BLaER1 (cell line): ENCODE results near the gene TBX15.
"Not testable (repeated sequence)": the region's sequence is repeated elsewhere in the genome, so short reads cannot be mapped to it uniquely, and the experiment has no call there.

Source experiments
- H3K27ac ChIP-seq: shearing (Covaris generic); formaldehyde crosslinking; 2 replicates; pipeline ENCODE4 v1.8.1; 2022
- H3K27me3 ChIP-seq: shearing (Covaris generic); formaldehyde crosslinking; 2 replicates; pipeline ENCODE4 v1.8.1; 2022
- H3K36me3 ChIP-seq: shearing (Covaris generic); formaldehyde crosslinking; 2 replicates; pipeline ENCODE4 v1.8.1; 2022
- H3K4me1 ChIP-seq: shearing (Covaris generic); formaldehyde crosslinking; 2 replicates; pipeline ENCODE4 v1.8.1; 2022
- H3K4me2 ChIP-seq: shearing (Covaris generic); formaldehyde crosslinking; 2 replicates; pipeline ENCODE4 v1.8.1; 2022
- H3K4me3 ChIP-seq: shearing (Covaris generic); formaldehyde crosslinking; 2 replicates; pipeline ENCODE4 v1.8.1; 2022
- H3K9ac ChIP-seq: shearing (Covaris generic); formaldehyde crosslinking; 2 replicates; pipeline ENCODE4 v1.8.1; 2022
- H3K9me3 ChIP-seq: shearing (Covaris generic); formaldehyde crosslinking; 2 replicates; pipeline ENCODE4 v1.8.1; 2022
- H4K20me1 ChIP-seq: shearing (Covaris generic); formaldehyde crosslinking; 2 replicates; pipeline ENCODE4 v1.8.1; 2022
- Cebpa-rat ChIP-seq: shearing (Covaris generic); IDR thresholded peaks from 2 replicates; pipeline ENCODE4 v1.8.1; 2022

TBX15 gene

GRCh38 chr1:118928739-118929554, 59.2 kb downstream of the TBX15 start:
- H3K36me3 ChIP-seq, result no peaks in the 10 kb centered on the region
- no peaks in the 10 kb centered on the region for H4K20me1 ChIP-seq
- TF ChIP-seq Cebpa-rat, result no peak
- H3K4me3 ChIP-seq, result no peak overlapping the region
- H3K9me3 ChIP-seq, result no peaks in the 10 kb centered on the region
- no peak overlapping the region for H3K9ac ChIP-seq
- H3K27ac ChIP-seq, result no peak overlapping the region
- H3K4me1 ChIP-seq, result no peaks in the 10 kb centered on the region
- no peak overlapping the region for H3K4me2 ChIP-seq
- H3K27me3 ChIP-seq, result no peaks in the 10 kb centered on the region

GRCh38 chr1:118927427-118928187, 60.5 kb downstream of the TBX15 start:
- Histone ChIP-seq H3K4me3 (no peak overlapping the region), H3K4me1 (no peaks in the 10 kb centered on the region), H3K9ac (no peak overlapping the region), H4K20me1 (no peaks in the 10 kb centered on the region), H3K36me3 (no peaks in the 10 kb centered on the region), H3K4me2 (no peak overlapping the region), H3K27ac (no peak overlapping the region), H3K27me3 (no peaks in the 10 kb centered on the region), H3K9me3 (no peaks in the 10 kb centered on the region)
- TF ChIP-seq Cebpa-rat, result no peak

DNA sequence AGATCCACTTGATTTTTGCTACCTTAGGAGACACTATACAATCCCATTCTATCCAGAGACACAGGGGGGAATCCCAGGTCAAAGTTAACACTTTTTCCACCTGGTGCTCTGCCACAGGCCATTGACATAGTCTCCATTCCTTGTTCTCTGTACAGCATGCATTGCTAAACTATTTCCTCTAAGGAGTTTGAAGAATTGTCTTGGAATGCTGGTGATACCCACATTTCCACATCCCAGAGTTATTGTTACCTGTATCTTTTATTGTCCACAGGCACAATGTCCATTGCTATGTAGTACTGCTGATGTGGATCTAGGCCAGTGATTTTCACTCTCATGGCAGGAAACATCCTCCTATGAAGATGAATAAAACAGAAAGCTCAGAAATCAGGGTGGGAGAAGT, 61.9 kb downstream of the TBX15 start:
- Histone ChIP-seq H3K27me3 (no peaks in the 10 kb centered on the region), H3K4me3 (no peak overlapping the region), H3K9me3 (no peaks in the 10 kb centered on the region), H3K9ac (no peak overlapping the region), H3K4me2 (no peak overlapping the region), H3K4me1 (no peaks in the 10 kb centered on the region), H4K20me1 (no peaks in the 10 kb centered on the region), H3K27ac (no peak overlapping the region), H3K36me3 (no peaks in the 10 kb centered on the region)
- no peak for TF ChIP-seq Cebpa-rat

DNA sequence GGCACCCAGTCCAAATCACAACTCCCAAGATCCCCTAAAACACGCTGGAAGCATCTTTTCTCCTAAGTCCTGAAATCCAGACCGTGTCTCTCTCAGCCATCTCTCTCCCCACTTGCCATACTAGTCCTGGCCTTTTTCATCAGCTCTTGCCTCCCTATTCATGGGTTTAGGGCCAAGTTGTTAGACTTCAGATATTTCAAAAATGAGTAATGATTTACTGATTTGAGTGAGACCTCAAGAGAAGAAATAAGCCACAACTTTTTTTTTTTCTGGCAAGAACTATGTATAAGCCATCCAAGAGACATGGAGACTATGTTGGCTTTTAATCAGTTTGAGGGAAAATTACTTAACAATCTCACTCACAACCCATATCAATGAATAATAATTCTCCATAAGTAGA, 62.5 kb downstream of the TBX15 start:
- H3K27ac ChIP-seq, result no peak overlapping the region
- H3K4me1 ChIP-seq, result no peaks in the 10 kb centered on the region
- H4K20me1 ChIP-seq, result no peaks in the 10 kb centered on the region
- H3K4me2 ChIP-seq, result no peak overlapping the region
- no peak overlapping the region for H3K4me3 ChIP-seq
- H3K9ac ChIP-seq, result no peak overlapping the region
- no peaks in the 10 kb centered on the region for H3K27me3 ChIP-seq
- no peaks in the 10 kb centered on the region for H3K9me3 ChIP-seq
- no peaks in the 10 kb centered on the region for H3K36me3 ChIP-seq
- TF ChIP-seq Cebpa-rat, result no peak

DNA sequence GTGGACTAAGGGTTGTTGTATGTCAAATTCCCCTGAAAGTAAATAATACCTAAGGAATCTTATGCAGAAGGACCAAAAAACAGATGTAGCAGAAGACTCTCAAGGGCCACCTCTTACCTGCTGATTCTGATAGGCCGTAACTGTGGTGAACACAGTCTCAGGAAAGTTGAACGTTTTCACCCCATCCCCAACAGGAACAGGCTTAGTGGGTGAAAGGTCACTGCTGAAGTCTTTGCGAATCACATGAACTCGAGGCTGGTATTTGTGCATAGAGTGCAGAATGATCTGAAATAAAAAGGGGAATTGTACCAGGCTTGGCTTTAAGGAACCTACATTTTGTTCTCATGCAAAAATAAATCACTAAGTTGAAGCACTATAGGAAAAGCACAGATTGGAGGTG, 64.8 kb downstream of the TBX15 start:
- no peak overlapping the region for H3K4me2 ChIP-seq
- no peak overlapping the region for H3K9ac ChIP-seq
- H3K27ac ChIP-seq, result no peak overlapping the region
- no peaks in the 10 kb centered on the region for H3K9me3 ChIP-seq
- H3K27me3 ChIP-seq, result no peaks in the 10 kb centered on the region
- H4K20me1 ChIP-seq, result no peaks in the 10 kb centered on the region
- H3K4me3 ChIP-seq, result no peak overlapping the region
- no peaks in the 10 kb centered on the region for H3K4me1 ChIP-seq
- no peak for TF ChIP-seq Cebpa-rat
- H3K36me3 ChIP-seq, result no peaks in the 10 kb centered on the region

- H3K4me1 ChIP-seq, result no peaks in the 10 kb centered on the region
- no peak overlapping the region for H3K9ac ChIP-seq
- H3K27me3 ChIP-seq, result no peaks in the 10 kb centered on the region
- no peaks in the 10 kb centered on the region for H3K36me3 ChIP-seq
- no peaks in the 10 kb centered on the region for H4K20me1 ChIP-seq
- H3K4me2 ChIP-seq, result no peak overlapping the region
- no peak for TF ChIP-seq Cebpa-rat
- no peak overlapping the region for H3K4me3 ChIP-seq
- H3K9me3 ChIP-seq, result no peaks in the 10 kb centered on the region
- H3K27ac ChIP-seq, result no peak overlapping the region
Measured at GRCh38 chr1:118921994-118922393, 66.1 kb downstream of the TBX15 start.

- Histone ChIP-seq H3K27ac (no peak overlapping the region), H3K36me3 (no peaks in the 10 kb centered on the region)
Measured at GRCh38 chr1:118920124-118920717, 67.9 kb downstream of the TBX15 start.

DNA sequence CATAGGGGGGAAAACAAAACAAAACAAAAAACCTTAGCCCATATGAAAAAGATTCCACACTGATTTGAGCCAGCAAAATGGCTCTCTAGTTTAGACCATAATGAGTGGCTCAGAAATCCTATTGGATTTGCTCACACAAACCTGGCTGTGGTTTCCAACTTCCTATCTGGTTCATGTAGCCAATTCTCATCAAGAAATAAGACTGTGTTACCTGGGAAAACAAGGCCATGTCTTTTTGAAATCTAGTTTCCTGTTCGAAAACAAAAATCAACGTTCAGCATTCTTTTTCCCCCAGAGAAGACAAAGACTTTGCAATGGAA, 69.2 kb downstream of the TBX15 start:
- Histone ChIP-seq H3K9ac (no peak overlapping the region), H3K27me3 (no peaks in the 10 kb centered on the region), H3K9me3 (no peaks in the 10 kb centered on the region), H3K36me3 (no peaks in the 10 kb centered on the region), H3K27ac (no peak overlapping the region), H3K4me2 (no peak overlapping the region), H4K20me1 (no peaks in the 10 kb centered on the region), H3K4me1 (no peaks in the 10 kb centered on the region), H3K4me3 (no peak overlapping the region)
- no peak for TF ChIP-seq Cebpa-rat

More at GRCh38 chr1:118920124-118920717, 67.9 kb downstream of the TBX15 start:
- no peaks in the 10 kb centered on the region for H3K9me3 ChIP-seq
- H4K20me1 ChIP-seq, result no peaks in the 10 kb centered on the region
- TF ChIP-seq Cebpa-rat, result no peak
- no peak overlapping the region for H3K9ac ChIP-seq
- H3K4me1 ChIP-seq, result no peaks in the 10 kb centered on the region
- H3K4me3 ChIP-seq, result no peak overlapping the region
- no peak overlapping the region for H3K4me2 ChIP-seq
- H3K27me3 ChIP-seq, result no peaks in the 10 kb centered on the region

GRCh38 chr1:118918230-118918939, 69.8 kb downstream of the TBX15 start:
- Histone ChIP-seq H3K4me2 (no peak overlapping the region), H3K27ac (no peak overlapping the region), H4K20me1 (no peaks in the 10 kb centered on the region), H3K27me3 (no peaks in the 10 kb centered on the region), H3K4me1 (no peaks in the 10 kb centered on the region), H3K36me3 (no peaks in the 10 kb centered on the region), H3K9me3 (no peaks in the 10 kb centered on the region), H3K9ac (no peak overlapping the region), H3K4me3 (no peak overlapping the region)
- TF ChIP-seq Cebpa-rat, result no peak

DNA sequence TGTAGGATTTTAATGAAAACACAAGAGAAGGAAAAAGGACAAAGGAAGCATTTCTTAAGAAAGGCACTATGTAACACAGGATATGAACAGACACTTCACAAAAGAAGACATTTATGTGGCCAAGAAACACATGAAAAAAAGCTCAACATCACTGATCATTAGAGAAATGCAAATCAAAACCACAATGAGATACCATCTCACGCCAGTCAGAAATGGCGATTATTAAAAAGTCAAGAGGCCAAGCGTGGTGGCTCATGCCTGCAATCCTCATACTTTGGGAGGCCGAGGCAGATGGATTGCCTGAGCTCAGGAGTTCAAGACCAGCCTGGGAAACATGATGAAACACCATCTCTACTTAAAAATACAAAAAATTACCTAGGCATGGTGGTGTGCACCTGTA, 71.8 kb downstream of the TBX15 start:
- not testable (repeated sequence) for H3K27me3 ChIP-seq, H3K9ac ChIP-seq, H3K4me3 ChIP-seq, H3K36me3 ChIP-seq, H4K20me1 ChIP-seq, H3K9me3 ChIP-seq, H3K27ac ChIP-seq, H3K4me1 ChIP-seq, H3K4me2 ChIP-seq
